ENCODE results near the gene LRWD1.

The LRWD1 gene

GRCh38 chr7:102464577-102465280, at the start of gene LRWD1, which contains the start of gene ALKBH4:
Gene LRWD1 (plus strand): TSS chr7:102464984. CDS start chr7:102465081, 97 bp downstream.
Gene ALKBH4 (minus strand): TSS chr7:102464863. CDS start chr7:102464836, 27 bp downstream.
- DNase-seq = peak; percentile 95

DNA sequence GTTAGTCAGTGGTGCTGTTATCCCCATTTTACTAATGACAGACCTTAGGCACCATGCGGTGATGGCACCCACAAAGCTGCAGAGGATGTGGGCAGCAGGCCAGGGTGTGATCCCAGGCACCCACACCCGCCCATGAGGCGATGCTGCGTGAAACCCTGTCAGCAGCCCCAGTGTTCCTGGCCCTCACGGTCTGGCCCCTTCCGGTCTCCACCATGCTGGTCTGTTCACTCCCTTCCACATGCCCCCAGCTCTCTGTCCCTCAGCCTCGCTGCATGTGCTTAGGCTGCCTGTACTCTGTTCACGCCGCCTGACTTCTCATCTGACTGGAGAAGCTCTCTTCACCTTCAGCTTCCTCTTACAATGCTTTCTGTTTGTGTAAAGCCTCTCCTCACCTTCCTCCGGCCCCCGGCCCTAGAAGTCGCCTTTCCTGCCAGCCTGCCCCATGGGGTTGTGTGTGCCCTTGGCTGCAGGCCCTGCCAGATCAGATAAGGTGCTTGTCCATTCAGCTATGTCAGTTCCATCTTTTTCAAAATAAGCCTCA, 49.0 kb upstream of the LRWD1 start:
- peak; percentile 71 for DNase-seq

DNA sequence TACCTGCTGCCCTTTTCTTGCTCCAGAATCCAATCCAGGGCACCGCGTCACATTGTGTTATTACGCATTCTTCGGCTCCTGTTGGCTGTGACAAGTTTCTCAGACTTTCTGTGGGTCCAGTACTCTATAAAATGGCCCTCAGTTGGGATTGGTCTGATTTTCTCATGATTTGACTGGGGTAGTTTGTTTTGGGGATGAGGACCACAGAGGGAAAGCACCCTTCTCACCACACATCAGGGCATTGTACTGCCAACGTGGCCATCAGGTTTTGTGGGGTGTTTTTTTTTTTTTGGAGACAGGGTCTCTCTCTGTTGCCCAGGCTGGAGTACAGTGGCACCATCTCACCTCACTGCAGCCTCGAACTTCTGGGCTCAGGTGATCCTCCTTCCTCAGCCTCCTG, 48.4 kb upstream of the LRWD1 start:
- peak; percentile 27 for DNase-seq

DNA sequence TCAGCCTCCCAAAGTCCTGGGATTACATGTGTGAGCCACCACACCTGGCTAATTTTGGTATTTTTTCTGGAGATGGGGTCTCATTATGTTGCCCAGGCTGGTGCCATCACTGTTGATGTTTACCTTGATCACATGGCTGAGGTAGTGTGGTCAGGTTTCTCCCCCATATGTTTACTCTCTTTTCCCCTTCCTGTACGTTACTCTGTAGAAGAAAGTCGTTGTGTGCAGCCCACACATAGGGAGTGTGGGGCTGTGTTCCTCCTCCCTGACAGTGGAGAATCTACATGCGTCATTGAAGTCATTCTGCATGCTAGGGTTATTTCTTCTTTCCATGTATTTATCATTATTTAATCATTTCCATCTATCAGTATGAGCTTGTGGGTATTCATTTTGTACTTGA, 47.7 kb upstream of the LRWD1 start:
- DNase-seq = peak; percentile 42

- no peak for DNase-seq
Observed at GRCh38 chr7:102418592-102418991, 46.2 kb upstream of the LRWD1 start.

DNA sequence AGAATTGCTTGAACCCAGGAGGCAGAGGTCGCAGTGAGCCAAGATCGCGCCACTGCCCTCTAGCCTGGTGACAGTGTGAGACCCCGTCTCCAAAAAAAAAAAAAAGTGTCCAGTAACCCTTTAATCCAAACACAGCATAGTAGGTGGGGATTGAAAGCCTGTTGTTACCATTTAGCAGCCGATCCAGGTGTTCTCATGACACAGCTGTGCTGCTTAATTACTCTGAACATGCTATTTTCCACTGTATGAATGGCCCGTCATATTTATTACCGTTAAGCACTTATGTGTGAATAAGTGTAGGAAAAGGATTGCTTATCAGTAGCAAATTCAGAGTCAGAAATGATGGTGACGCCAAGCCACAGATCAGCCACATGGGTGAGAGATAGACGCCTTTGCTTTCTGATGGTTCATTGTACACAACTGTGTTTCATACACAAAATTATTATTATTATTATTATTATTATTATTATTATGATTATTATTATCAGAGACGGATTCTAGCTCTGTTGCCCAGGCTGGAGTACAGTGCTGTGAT, 43.0 kb upstream of the LRWD1 start:
- no peak for DNase-seq

- DNase-seq = no peak
Observed at GRCh38 chr7:102424129-102424551, 40.6 kb upstream of the LRWD1 start.

DNA sequence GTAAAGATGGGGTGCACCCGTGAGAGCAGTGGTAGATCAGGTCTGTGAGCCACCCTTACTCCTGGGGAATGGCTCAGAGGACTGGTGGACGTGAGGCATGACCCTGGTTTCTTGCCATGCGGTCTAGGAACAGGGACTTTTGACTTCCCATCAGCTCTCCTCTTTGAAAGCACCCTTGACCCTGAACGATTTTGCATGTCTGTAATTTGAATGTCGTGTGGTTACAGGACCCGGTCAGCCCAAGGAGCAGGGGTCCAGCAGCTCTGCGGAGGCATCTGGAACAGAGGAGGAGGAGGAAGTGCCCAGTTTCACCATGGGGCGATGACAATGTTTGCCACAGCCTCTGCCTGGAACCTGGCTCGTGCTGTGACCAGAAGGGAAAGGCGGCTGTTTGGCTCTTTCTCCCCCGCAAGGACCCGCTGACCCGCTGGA, 40.0 kb upstream of the LRWD1 start:
- no peak for DNase-seq

DNA sequence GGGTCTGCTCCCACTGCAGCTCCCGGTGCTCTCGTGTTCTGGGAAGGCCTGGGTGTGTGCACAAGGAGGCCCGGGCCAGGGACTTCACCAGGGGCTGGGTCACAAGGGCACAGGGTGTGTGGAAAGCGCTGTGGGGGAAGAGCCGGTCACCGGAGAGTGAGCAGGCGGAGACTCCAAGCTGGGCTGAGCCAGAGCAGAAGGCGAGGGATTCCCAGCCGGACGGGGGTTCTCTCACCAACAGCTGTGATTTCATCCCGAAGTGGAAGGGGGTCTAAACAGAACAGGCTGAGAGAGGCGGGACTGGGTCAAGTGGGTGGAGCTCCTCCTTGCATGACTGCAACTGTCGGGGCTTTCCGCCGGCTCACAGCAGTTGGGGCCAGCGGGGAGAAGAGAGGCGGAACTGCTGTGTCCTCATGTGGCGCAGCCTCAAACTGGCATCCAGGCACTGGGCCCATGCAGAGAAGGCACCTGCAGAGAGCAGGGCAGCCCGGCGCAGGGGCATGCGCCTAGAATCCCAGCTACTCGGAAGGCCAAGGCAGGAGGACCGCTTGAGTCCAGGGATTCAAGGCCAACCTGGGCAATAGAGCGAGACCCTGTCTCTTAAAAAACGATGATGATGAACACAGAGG, 39.0 kb upstream of the LRWD1 start:
- DNase-seq = peak; percentile 91

DNA sequence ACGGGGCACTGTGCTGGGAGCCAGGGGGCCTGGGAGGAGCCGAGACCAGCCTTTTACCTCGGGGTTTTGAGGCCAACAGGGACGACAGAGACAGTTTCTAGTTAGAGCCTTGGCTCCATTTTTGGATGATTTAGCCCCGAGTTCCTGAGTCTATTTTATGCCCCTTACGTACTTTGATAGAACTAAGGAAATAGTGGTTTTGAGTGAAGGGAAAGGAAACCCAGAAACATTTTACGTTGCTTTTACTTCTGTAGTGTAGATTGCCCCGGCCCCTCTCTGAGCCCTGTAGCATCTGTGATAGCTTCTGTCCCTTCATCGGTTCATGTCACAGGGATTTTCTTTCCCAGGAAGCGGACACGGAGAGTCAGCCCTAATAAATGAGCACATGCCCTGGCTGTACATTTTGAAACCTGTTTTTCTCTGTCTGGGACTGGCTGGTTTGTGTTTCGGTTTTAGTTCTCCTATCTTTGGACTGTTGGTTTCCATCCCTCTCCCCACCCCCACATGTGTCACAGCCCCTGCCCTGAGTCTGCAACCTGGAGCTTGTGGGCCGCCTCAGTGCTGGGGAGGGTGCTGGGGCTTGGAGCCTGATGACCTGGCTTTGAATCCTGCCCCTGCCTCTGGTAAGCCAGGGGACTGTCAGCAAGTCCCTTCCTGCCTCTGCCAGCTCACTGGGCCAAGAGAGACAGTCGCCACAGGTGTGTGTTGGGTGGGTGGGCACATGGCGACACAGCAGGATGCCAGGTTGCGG, 38.3 kb upstream of the LRWD1 start:
- peak; percentile 78 for DNase-seq

DNA sequence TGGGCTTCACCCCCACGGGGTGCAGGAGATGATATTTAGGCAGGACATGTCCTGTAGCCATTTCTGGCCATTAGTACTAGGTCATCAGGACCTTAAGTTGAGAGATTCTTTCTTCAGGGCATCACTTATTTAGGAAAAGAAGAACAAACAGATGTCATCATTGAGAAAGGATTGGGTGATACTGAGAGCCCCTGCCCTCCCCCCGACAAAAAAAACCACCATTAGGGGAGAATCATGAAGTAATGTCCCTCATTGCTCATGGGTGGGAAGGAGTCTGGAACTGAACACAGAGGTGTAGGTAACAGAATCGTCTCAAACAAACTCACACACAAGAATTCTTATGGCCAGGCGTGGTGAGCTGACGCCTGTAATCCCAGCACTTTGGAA, 37.8 kb upstream of the LRWD1 start:
- no peak for DNase-seq

GRCh38 chr7:102429141-102429899, 35.5 kb upstream of the LRWD1 start:
- no peak for DNase-seq

GRCh38 chr7:102431617-102432298, 33.0 kb upstream of the LRWD1 start:
- peak; percentile 83 for DNase-seq

DNA sequence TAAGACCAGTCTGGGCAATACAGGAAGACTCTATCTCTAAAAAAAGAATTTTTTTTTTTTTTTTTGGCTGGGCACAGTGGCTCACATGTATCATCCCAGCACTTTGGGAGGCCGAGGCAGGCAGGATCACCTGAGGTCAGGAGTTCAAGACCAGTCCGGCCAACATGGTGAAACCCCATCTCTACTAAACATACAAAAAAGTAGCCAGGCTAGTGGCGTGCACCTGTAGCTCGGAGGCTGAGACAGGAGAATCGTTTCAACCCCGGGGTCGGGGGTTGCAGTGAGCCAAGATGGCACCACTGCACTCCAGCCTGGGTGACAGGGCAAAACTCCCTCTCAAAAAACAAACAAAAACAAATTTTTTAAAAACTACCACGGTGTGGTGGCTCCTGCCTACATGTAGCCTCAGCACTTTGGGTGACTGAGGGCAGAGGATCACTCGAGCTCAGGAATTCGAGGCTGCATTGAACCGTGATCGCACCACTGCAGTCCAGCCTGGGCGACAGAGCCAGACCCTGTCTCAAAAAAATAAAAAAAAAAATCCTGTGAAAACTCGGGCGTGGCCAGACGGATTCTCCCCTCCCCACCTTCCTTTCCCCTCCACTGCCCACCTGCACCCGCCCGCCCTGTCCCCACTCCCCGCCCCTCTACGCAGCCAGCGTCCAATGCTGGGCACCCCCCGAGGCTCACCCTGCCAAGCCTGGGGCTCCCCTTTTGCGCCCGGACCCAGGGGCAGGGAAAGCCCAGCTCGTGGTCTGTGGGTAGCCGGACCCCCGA, 32.2 kb upstream of the LRWD1 start:
- DNase-seq = no peak

- peak; percentile 90 for DNase-seq
Observed at GRCh38 chr7:102433219-102434038, 31.4 kb upstream of the LRWD1 start, which contains the start of gene ORAI2. Gene ORAI2 (plus strand): TSS chr7:102433575. CDS start chr7:102438957, 5,382 bp downstream.

- DNase-seq = peak; percentile 29
Observed at GRCh38 chr7:102434039-102434486, 30.7 kb upstream of the LRWD1 start.

- DNase-seq = no peak
Observed at GRCh38 chr7:102436118-102436517, 28.7 kb upstream of the LRWD1 start.

DNA sequence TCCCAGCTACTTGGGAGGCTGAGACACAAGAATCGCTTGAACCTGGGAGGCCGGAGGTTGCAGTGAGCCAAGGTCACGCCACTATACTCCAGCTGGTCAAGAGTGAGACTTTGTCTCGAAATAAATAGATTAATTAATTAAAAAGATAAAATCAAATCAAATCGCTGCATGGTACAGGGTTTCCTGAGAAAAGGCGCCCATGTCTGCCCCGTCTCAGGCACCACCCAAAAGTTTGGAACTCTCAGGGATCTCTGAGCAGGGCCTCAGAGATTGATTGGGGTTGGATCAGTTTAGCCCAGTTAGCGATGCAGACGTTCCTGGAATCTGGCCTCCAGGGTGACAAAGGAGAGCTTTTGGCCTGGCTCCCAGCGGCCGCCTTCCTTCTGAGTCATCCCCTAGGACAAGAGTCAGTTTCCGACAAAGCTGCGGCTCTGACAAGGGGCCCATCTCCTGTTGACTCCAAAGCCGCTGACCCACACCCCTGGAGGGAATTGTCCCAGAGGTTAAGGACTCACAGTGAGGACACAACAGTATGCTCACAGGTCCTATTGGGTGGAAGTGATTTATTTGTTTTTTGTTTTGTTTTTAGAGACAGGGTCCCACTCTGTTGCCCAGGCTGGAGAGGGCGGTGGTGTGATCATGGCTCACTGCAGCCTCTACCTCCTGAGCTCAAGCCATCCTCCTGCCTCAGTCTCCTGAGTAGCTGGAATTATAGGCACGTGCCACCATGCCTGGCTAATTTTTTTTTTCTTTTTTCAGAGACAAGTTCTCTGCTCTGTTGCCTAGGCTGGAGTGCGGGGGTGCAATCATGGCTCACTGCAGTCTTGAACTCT, 24.6 kb upstream of the LRWD1 start:
- no peak for DNase-seq
